Osteoblast (primary cell): ENCODE data around the gene COMMD8. TPM values are rescaled to one million over a fixed set of nuclear protein-coding genes. Genes with fewer than 3 reads are reported as not detected.
A peak's percentile ranks its signal among the peaks of the same experiment; 100 is the strongest.

Source experiments
- DNase-seq: peaks from one replicate; pipeline ENCODE4 v3.0.0; 2011; ENCODE audit warnings: low spot score, mixed read lengths; ENCODE audit not compliant: insufficient read length; ENCODE audit errors: missing footprints
- H2AFZ ChIP-seq: 2 replicates; pipeline ENCODE4 v1.6.0; 2011; ENCODE audit warnings: mild to moderate bottlenecking, low read length
- H3K27ac ChIP-seq: 2 replicates; pipeline ENCODE4 v1.5.1; 2011; ENCODE audit warnings: mild to moderate bottlenecking, low read depth, low read length, moderate library complexity
- H3K27me3 ChIP-seq: 2 replicates; pipeline ENCODE4 v1.6.0; 2012; ENCODE audit warnings: mild to moderate bottlenecking, control low read depth, inconsistent platforms, low read length, moderate library complexity; ENCODE audit not compliant: insufficient read depth
- H3K36me3 ChIP-seq: 2 replicates; pipeline ENCODE4 v1.5.1; 2011; ENCODE audit warnings: mild to moderate bottlenecking, low read length, control low read depth, moderate library complexity; ENCODE audit not compliant: insufficient read depth
- H3K4me1 ChIP-seq: 2 replicates; pipeline ENCODE4 v1.5.1; 2011; ENCODE audit warnings: mild to moderate bottlenecking, low read length, control low read depth, moderate library complexity; ENCODE audit not compliant: insufficient read depth
- H3K4me2 ChIP-seq: 2 replicates; pipeline ENCODE4 v1.6.0; 2011; ENCODE audit warnings: mild to moderate bottlenecking, low read length; ENCODE audit not compliant: insufficient read depth
- H3K4me3 ChIP-seq: fragments of 200-600 bp; sonication (generic); 3 replicates; pipeline ENCODE4 v1.5.1; 2012; ENCODE audit warnings: mild to moderate bottlenecking, low read length, inconsistent platforms; ENCODE audit not compliant: insufficient read depth
- H3K79me2 ChIP-seq: 2 replicates; pipeline ENCODE4 v1.6.0; 2012; ENCODE audit warnings: mild to moderate bottlenecking, low read length, control low read depth, inconsistent platforms; ENCODE audit not compliant: insufficient read depth
- H3K9me3 ChIP-seq: 2 replicates; pipeline ENCODE4 v1.5.1; 2011; ENCODE audit warnings: low read depth, low read length, control low read depth
- H4K20me1 ChIP-seq: 2 replicates; pipeline ENCODE4 v1.6.0; 2012; ENCODE audit warnings: mild to moderate bottlenecking, low read length, control low read depth; ENCODE audit not compliant: insufficient read depth
- CTCF ChIP-seq: IDR thresholded peaks from 2 replicates; pipeline ENCODE4 v1.5.1; 2011; ENCODE audit warnings: mild to moderate bottlenecking, low read depth, low read length, moderate library complexity; ENCODE audit errors: extremely low read depth
- total RNA-seq: library from RNA; depleted of rRNA; stranded (reverse); fragments of >200 nt; gene quantifications from 2 replicates; pipeline ENCODE4 v1.2.3, GENCODE V29; 2012

The COMMD8 gene
- total RNA-seq, 1 donor: 30.8 TPM

GRCh38 chr4:47469951-47470350 is 6.4 kb upstream of the COMMD8 start:
- TF ChIP-seq CTCF: no peak
- peak overlapping the region; percentile 50 for H3K27ac ChIP-seq
- peaks cover 22% of the 10 kb centered on the region for H3K4me1 ChIP-seq
- H3K27me3 ChIP-seq: no peaks in the 10 kb centered on the region
- no peak for DNase-seq
- no peak overlapping the region for H2AFZ ChIP-seq
- H3K9me3 ChIP-seq: no peaks in the 10 kb centered on the region
- no peaks in the 10 kb centered on the region for H4K20me1 ChIP-seq
- H3K36me3 ChIP-seq: no peaks in the 10 kb centered on the region
- no peaks in the 10 kb centered on the region for H3K79me2 ChIP-seq
- H3K4me3 ChIP-seq: no peak overlapping the region
- H3K4me2 ChIP-seq: peak overlapping the region; percentile 25

GRCh38 chr4:47468706-47469365 is 5.3 kb upstream of the COMMD8 start:
- Histone ChIP-seq H3K36me3 (no peaks in the 10 kb centered on the region), H3K27ac (peak overlapping the region; percentile 50), H3K4me3 (no peak overlapping the region), H3K9me3 (no peaks in the 10 kb centered on the region), H4K20me1 (no peaks in the 10 kb centered on the region), H2AFZ (no peak overlapping the region), H3K4me1 (peaks cover 24% of the 10 kb centered on the region), H3K27me3 (no peaks in the 10 kb centered on the region), H3K4me2 (peak overlapping the region; percentile 56), H3K79me2 (no peaks in the 10 kb centered on the region)
- no peak for TF ChIP-seq CTCF
- peak; percentile 78 for DNase-seq

GRCh38 chr4:47466056-47466785 is 2.7 kb upstream of the COMMD8 start:
- H3K4me2 ChIP-seq: no peak overlapping the region
- H2AFZ ChIP-seq: peak overlapping the region; percentile 20
- H3K4me3 ChIP-seq: no peak overlapping the region
- no peaks in the 10 kb centered on the region for H3K27me3 ChIP-seq
- H3K9me3 ChIP-seq: no peaks in the 10 kb centered on the region
- H3K4me1 ChIP-seq: peaks cover 38% of the 10 kb centered on the region
- H3K36me3 ChIP-seq: no peaks in the 10 kb centered on the region
- no peaks in the 10 kb centered on the region for H4K20me1 ChIP-seq
- H3K79me2 ChIP-seq: peaks cover 22% of the 10 kb centered on the region
- no peak for DNase-seq
- no peak for TF ChIP-seq CTCF
- no peak overlapping the region for H3K27ac ChIP-seq

GRCh38 chr4:47465004-47465403 is 1.5 kb upstream of the COMMD8 start:
- Histone ChIP-seq H3K36me3 (no peaks in the 10 kb centered on the region), H3K4me2 (no peak overlapping the region), H3K79me2 (peaks cover 30% of the 10 kb centered on the region), H3K4me3 (no peak overlapping the region), H3K4me1 (peaks cover 30% of the 10 kb centered on the region), H3K9me3 (no peaks in the 10 kb centered on the region), H3K27me3 (no peaks in the 10 kb centered on the region), H2AFZ (no peak overlapping the region), H4K20me1 (no peaks in the 10 kb centered on the region), H3K27ac (no peak overlapping the region)
- no peak for TF ChIP-seq CTCF
- no peak for DNase-seq
